ENCODE data around the gene EPS15. TPM values are rescaled to one million over a fixed set of nuclear protein-coding genes. Genes with fewer than 3 reads are reported as not detected.

The EPS15 gene
- total RNA-seq, 1 donor: 108 TPM

DNA sequence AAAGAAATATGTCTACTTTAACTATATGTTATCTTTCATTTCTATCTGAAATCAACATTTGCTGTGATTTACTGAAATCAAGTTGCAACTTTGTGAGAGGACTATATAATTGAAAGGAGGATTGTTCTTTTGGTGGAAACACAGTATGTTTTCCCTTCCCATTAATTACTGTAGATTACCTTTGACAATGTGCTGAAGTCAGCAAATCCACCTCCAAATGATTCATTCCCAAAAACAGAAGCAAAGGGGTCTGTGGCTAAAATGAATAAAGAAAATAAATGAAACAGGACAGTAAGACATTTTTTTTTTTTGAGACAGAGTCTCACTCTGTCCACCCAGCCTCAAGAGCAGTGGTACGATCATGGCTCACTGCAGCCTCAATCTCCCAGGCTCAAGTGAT lies 153.3 kb downstream of the EPS15 start:
- no peak for DNase-seq (ENCODE audit: low read depth)
- TF ChIP-seq, protein P1, sequence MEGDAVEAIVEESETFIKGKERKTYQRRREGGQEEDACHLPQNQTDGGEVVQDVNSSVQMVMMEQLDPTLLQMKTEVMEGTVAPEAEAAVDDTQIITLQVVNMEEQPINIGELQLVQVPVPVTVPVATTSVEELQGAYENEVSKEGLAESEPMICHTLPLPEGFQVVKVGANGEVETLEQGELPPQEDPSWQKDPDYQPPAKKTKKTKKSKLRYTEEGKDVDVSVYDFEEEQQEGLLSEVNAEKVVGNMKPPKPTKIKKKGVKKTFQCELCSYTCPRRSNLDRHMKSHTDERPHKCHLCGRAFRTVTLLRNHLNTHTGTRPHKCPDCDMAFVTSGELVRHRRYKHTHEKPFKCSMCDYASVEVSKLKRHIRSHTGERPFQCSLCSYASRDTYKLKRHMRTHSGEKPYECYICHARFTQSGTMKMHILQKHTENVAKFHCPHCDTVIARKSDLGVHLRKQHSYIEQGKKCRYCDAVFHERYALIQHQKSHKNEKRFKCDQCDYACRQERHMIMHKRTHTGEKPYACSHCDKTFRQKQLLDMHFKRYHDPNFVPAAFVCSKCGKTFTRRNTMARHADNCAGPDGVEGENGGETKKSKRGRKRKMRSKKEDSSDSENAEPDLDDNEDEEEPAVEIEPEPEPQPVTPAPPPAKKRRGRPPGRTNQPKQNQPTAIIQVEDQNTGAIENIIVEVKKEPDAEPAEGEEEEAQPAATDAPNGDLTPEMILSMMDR (IDR thresholded peaks at IDR 0.05; ENCODE audit: insufficient read depth, low read length): no peak

DNA sequence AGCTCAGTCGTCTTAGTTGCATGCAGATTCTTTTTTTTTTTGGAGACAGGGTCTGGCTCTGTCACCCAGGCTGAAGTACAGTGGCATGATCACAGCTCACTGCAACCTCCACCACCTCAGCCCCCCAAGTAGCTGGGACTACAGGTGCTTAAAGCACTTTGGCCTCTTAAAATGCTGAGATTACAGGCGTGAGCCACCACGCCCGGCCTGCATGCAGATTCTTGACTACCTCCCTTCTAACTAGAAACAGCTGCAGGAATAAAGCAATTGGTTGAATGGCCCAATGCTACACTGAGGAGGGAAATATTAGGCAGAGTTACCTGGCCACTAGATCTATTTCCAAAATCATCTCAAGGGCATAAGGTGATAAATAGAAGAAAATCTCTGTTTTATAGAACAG lies 159.2 kb downstream of the EPS15 start:
- TF ChIP-seq, protein P1 (IDR thresholded peaks at IDR 0.05; ENCODE audit: insufficient read depth, low read length): no peak
- no peak overlapping the region for H3K4me3 ChIP-seq (ENCODE audit: low read depth, low read length)
- no peak for DNase-seq (ENCODE audit: low read depth)

More for the DNA sequence above, 153.3 kb downstream of the EPS15 start:
- no peak overlapping the region for H3K4me3 ChIP-seq (ENCODE audit: low read depth, low read length)

DNA sequence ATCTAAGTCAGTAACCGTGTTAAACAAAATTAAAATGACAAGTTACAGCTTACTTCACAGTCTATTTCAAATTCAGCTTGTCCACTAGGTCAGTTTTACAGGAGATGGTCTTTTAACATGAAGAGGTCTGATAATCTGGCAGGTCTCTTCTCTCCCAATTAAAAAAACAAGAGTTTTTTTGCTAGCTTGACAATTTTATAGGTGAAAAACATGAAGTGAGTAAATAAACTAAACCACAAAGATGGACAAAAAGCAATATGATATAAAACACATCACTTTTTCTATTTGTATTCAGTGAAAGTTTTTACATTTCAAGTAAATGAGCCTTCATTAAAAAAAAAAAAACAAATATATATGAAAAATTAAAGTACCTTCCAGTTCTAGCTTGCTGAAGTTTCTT lies 163.7 kb downstream of the EPS15 start:
- no peak overlapping the region for H3K4me3 ChIP-seq (ENCODE audit: low read depth, low read length)
- TF ChIP-seq, protein P1 (IDR thresholded peaks at IDR 0.05; ENCODE audit: insufficient read depth, low read length): no peak

DNA sequence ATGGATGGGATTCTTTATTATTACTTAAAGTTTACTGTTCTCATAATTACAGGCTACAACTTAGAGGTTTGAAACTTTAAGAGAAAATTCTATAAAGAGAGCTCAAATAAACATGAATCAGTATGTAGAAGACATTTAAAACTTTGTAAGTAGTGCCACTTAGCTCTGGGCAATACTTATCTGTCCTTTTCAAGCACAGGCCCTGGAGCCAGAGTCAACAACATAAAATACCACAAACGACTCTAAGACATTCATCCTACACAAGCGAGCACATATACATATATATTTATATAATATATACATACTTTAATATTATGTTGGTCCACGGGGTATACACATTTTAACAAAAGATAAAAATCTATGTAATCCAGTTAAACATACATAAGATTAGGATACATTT lies 164.7 kb downstream of the EPS15 start:
- DNase-seq (ENCODE audit: low read depth): no peak
- TF ChIP-seq, protein P1 (IDR thresholded peaks at IDR 0.05; ENCODE audit: insufficient read depth, low read length): no peak
- no peak overlapping the region for H3K4me3 ChIP-seq (ENCODE audit: low read depth, low read length)

More for the DNA sequence above, 163.7 kb downstream of the EPS15 start:
- no peak for DNase-seq (ENCODE audit: low read depth)

DNA sequence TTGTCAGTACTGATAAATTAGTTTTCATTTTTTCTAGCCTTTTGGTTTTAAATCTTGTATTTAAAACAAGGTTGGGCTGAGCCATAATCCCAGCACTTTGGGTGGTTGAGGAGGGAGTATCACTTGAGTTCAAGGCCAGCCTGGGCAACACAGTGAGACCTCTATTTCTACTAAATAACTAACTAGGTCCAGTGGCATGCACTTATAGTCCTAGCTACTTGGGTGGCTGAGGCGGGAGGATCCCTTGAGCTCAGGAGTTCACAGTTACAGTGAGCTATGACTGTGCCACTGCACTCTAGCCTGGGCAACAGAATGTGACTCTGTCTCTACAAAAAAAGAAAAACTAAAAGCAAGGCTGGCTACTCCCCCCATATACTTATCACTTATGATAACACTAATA lies 167.2 kb downstream of the EPS15 start:
- no peak overlapping the region for H3K4me3 ChIP-seq (ENCODE audit: low read depth, low read length)
- TF ChIP-seq, protein P1 (IDR thresholded peaks at IDR 0.05; ENCODE audit: insufficient read depth, low read length): no peak
- no peak for DNase-seq (ENCODE audit: low read depth)

DNA sequence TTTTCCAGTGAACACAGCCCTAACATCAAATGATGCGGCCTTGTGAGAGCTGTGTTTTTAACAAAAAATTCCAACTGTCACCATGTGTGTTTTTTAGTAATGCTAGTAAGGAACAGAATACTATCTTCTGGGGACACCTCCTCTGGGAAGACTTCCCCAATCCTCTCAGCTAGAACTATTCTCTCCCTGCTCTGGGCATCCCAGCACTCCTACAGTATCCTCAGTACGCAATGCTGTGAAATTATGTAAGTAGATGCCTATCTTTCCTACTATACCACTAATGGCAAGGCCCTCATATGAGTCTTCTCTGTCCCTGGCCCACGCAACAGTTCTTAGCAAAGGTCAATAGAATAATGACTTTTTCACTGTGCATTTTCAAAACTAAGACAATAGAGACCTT lies 169.2 kb downstream of the EPS15 start:
- no peak for DNase-seq (ENCODE audit: low read depth)
- H3K4me3 ChIP-seq (ENCODE audit: low read depth, low read length): no peak overlapping the region
- TF ChIP-seq, protein P1 (IDR thresholded peaks at IDR 0.05; ENCODE audit: insufficient read depth, low read length): no peak

DNA sequence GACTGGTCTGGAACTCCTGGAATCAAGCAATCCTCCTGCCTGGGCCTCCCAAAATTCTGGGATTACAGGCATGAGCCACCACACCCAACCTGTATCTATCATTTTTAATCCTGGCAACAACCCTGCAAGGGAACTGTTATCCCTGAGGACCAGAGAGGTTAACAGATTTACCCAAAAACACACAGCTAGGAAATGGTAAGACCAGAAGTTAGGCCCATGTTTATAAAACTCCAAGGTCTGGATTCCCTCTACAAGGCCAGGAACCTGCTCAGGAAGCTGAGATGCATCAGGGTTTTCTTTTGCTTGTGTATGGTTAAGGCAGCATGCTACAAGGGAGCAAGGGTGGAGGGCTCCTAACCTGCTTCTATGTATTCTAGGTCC lies 170.9 kb downstream of the EPS15 start:
- TF ChIP-seq, protein P1 (IDR thresholded peaks at IDR 0.05; ENCODE audit: insufficient read depth, low read length): no peak
- no peak for DNase-seq (ENCODE audit: low read depth)
- no peak overlapping the region for H3K4me3 ChIP-seq (ENCODE audit: low read depth, low read length)

Data from fibroblast of the aortic adventitia (primary cell).